K562 (cell line): ENCODE data around the gene IRF2BP1. TPM values are rescaled to one million over a fixed set of nuclear protein-coding genes. Genes with fewer than 3 reads are reported as not detected.

Source experiments
- CBX3 ChIP-seq, 2 experiments: IDR thresholded peaks; 1 replicate in 1 of 2; 2 replicates in 1 of 2; pipeline ENCODE4 v1.6.1; 2012; ENCODE audit warnings: inconsistent platforms in 2 of 2, low read length in 2 of 2, borderline replicate concordance in 1 of 2, control low read depth in 1 of 2
- CTCFL ChIP-seq: IDR thresholded peaks from 2 replicates; pipeline ENCODE4 v1.6.1; 2011; ENCODE audit warnings: borderline replicate concordance, low read depth, mild to moderate bottlenecking, moderate library complexity, low read length; ENCODE audit not compliant: insufficient read depth, poor library complexity, severe bottlenecking
- ERF ChIP-seq: fragments of 450-650 bp; formaldehyde crosslinking; IDR thresholded peaks from 2 replicates; pipeline ENCODE4 v1.4.0; 2020; ENCODE audit warnings: mild to moderate bottlenecking, mixed read lengths
- FOXP4 ChIP-seq: sonication (generic); formaldehyde crosslinking; IDR thresholded peaks from 2 replicates; pipeline ENCODE4 v1.8.0; 2022; ENCODE audit warnings: mild to moderate bottlenecking, missing genetic modification reagents, borderline replicate concordance
- HDAC2 ChIP-seq: fragments of 450-650 bp; IDR thresholded peaks from 2 replicates; pipeline ENCODE4 v1.6.1; 2016; ENCODE audit warnings: mild to moderate bottlenecking
- HINFP ChIP-seq: fragments of 450-650 bp; conservative IDR thresholded peaks from 2 replicates; pipeline ENCODE4 v1.6.1; 2016; ENCODE audit warnings: missing genetic modification characterization, low read depth, mild to moderate bottlenecking, control low read depth, missing compliant biosample characterization
- HNRNPLL ChIP-seq: fragments of 200-400 bp; formaldehyde crosslinking; IDR thresholded peaks from 2 replicates; pipeline ENCODE4 v1.6.1; 2017; ENCODE audit warnings: low read length, low read depth, mild to moderate bottlenecking; ENCODE audit not compliant: poor library complexity, severe bottlenecking
- MAZ ChIP-seq, 2 experiments: fragments of 450-650 bp in 1 of 2; sonication (generic) in 1 of 2; formaldehyde crosslinking; IDR thresholded peaks in 1 of 2; conservative IDR thresholded peaks in 1 of 2; 2 replicates each; pipeline versions ENCODE4 v1.4.0 to v1.5.0; 2020; ENCODE audit warnings: mild to moderate bottlenecking in 1 of 2, missing genetic modification reagents in 1 of 2
- PURB ChIP-seq: sonication (generic); formaldehyde crosslinking; IDR thresholded peaks from 2 replicates; pipeline ENCODE4 v1.9.0; 2021; ENCODE audit warnings: low read depth, mild to moderate bottlenecking, missing genetic modification reagents
- RAD51 ChIP-seq: fragments of 450-650 bp; IDR thresholded peaks from 2 replicates; pipeline ENCODE4 v1.7.1; 2016; ENCODE audit warnings: low read depth, mild to moderate bottlenecking, borderline replicate concordance
- SP1 ChIP-seq: sonication (generic); formaldehyde crosslinking; IDR thresholded peaks from 2 replicates; pipeline ENCODE4 v1.8.1; 2022; ENCODE audit warnings: mild to moderate bottlenecking, missing genetic modification reagents
- TAL1 ChIP-seq: fragments of 450-650 bp; IDR thresholded peaks from 2 replicates; pipeline ENCODE4 v1.6.1; 2016; ENCODE audit warnings: mild to moderate bottlenecking
- TOE1 ChIP-seq, 2 experiments: fragments of 450-650 bp in 1 of 2; sonication (generic) in 1 of 2; formaldehyde crosslinking in 1 of 2; IDR thresholded peaks; 2 replicates each; pipeline versions ENCODE4 v1.7.1 to v1.8.0; 2016 to 2022; ENCODE audit warnings: borderline replicate concordance in 2 of 2, mild to moderate bottlenecking in 2 of 2, antibody characterized with exemption in 1 of 2, inconsistent platforms in 1 of 2, low read depth in 1 of 2, missing genetic modification reagents in 1 of 2, moderate library complexity in 1 of 2
- ZNF277 ChIP-seq: fragments of 250-450 bp; sonication (Bioruptor Pico); IDR thresholded peaks from 2 replicates; pipeline ENCODE4 v1.8.0; 2022; ENCODE audit warnings: inconsistent platforms, mild to moderate bottlenecking, moderate library complexity, borderline replicate concordance
- ZNF830 ChIP-seq: fragments of 250-450 bp; sonication (Bioruptor Pico); IDR thresholded peaks from 2 replicates; pipeline ENCODE4 v1.5.0; 2021; ENCODE audit warnings: mild to moderate bottlenecking
- polyA plus RNA-seq, 8 experiments: library from polyadenylated mRNA; depleted of rRNA in 4 of 8; stranded (reverse) in 5 of 8; unstranded in 3 of 8; fragments of >200 nt; fragmentation: Nextera tagmentation in 2 of 8; fragmentation: Illumina TruSeq in 1 of 8; extraction: Ambion mirVana in 2 of 8; extraction: Trizol in 1 of 8; gene quantifications; 2 replicates each; pipeline versions ENCODE4 v1.2.1 to v1.2.3, GENCODE V29; 2011 to 2014; ENCODE audit warnings: inconsistent platforms in 1 of 8, missing spikeins in 1 of 8
- total RNA-seq, 7 experiments: library from RNA; depleted of rRNA in 6 of 7; stranded (reverse); fragments of >200 nt in 6 of 7; fragmentation: Illumina TruSeq in 2 of 7; extraction: Trizol in 2 of 7; gene quantifications; 2 replicates each; pipeline versions ENCODE4 v1.2.1 to v1.2.3, GENCODE V29; 2011 to 2021; ENCODE audit warnings: low replicate concordance in 1 of 7
- TF ChIP-seq, protein P1 (sequence below): conservative IDR thresholded peaks from 2 replicates; pipeline ENCODE4 v1.6.1; 2011; ENCODE audit warnings: low read depth, mild to moderate bottlenecking, low read length; ENCODE audit not compliant: control insufficient read depth

The IRF2BP1 gene
- total and polyA plus RNA-seq, 9 of the 15 experiments (the other 6 are each of a cell fraction or from before 2014, with no cell fraction given) = 0.61 to 35.9 (median 3.5) TPM

- TF ChIP-seq ERF (0 out of 2 replicates have a peak, but pooled peaks have one; percentile 34), ZNF830 (CRISPR knock-in tag) (peak; percentile 16; the same call in 1 of the 2 replicates), PURB (no peak), HDAC2 (peak; percentile 69; the same call in 1 of the 2 replicates), HINFP (no peak), SP1 (peak; percentile 18; the same call in 1 of the 2 replicates), TOE1 (IDR thresholded peaks at IDR 0.05; ENCODE audit: borderline replicate concordance) (peak; percentile 86; the same call in 1 of the 2 replicates), TOE1 (CRISPR knock-in tag; IDR thresholded peaks at IDR 0.05; ENCODE audit: borderline replicate concordance, low read depth) (no peak), RAD51 (0 out of 2 replicates have a peak, but pooled peaks have one; percentile 22), CTCFL (no peak), HNRNPLL (peak; percentile 49), CBX3 (IDR thresholded peaks at IDR 0.05; ENCODE audit: borderline replicate concordance in 1 of 2, low read length in 2 of 2) (no peak), TAL1 (no peak), FOXP4 (0 out of 2 replicates have a peak, but pooled peaks have one; percentile 47), MAZ (CRISPR knock-in tag; conservative IDR thresholded peaks at IDR 0.05 in 1 of 2, IDR thresholded peaks at IDR 0.05 in 1 of 2) (peak; percentile 65 to 92), ZNF277 (CRISPR knock-in tag) (no peak)
- TF ChIP-seq, protein P1, sequence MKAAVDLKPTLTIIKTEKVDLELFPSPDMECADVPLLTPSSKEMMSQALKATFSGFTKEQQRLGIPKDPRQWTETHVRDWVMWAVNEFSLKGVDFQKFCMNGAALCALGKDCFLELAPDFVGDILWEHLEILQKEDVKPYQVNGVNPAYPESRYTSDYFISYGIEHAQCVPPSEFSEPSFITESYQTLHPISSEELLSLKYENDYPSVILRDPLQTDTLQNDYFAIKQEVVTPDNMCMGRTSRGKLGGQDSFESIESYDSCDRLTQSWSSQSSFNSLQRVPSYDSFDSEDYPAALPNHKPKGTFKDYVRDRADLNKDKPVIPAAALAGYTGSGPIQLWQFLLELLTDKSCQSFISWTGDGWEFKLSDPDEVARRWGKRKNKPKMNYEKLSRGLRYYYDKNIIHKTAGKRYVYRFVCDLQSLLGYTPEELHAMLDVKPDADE = peak; percentile 41; the same call in 1 of the 2 replicates
Measured at GRCh38 chr19:45886427-45887199, 672 bp upstream of the IRF2BP1 start (continued).
